Suprapubic skin (tissue), 4 donors: ENCODE results near the gene BCKDK.

ENCODE experiments used
- CTCF ChIP-seq, 2 donors: fragments of 200-600 bp in 1 of 2; fragments of 450-650 bp in 1 of 2; sonication (generic) in 1 of 2; IDR thresholded peaks; one replicate each; pipeline ENCODE4 v1.5.1; 2016 to 2019; ENCODE audit warnings: antibody characterized with exemption in 2 of 2, mild to moderate bottlenecking in 1 of 2, moderate library complexity in 1 of 2
- EP300 ChIP-seq: sonication (generic); formaldehyde crosslinking; IDR thresholded peaks from one replicate; pipeline ENCODE4 v1.6.1; 2017; ENCODE audit warnings: antibody characterized with exemption
- POLR2A ChIP-seq, 2 donors: fragments of 450-650 bp; IDR thresholded peaks; one replicate each; pipeline ENCODE4 v1.6.1; 2017; ENCODE audit warnings: antibody characterized with exemption in 2 of 2, mild to moderate bottlenecking in 2 of 2, moderate library complexity in 2 of 2
- POLR2AphosphoS5 ChIP-seq, 3 donors: sonication (generic); formaldehyde crosslinking; IDR thresholded peaks; one replicate each; pipeline ENCODE4 v1.6.1; 2017; ENCODE audit warnings: antibody characterized with exemption in 3 of 3

- TF ChIP-seq CTCF (IDR thresholded peaks at IDR 0.05) (no peak), POLR2AphosphoS5 (IDR thresholded peaks at IDR 0.05) (no peak), POLR2A (IDR thresholded peaks at IDR 0.05) (no peak), EP300 (no peak)
These were observed 17.7 kb downstream of the BCKDK start for GRCh38 chr16:31125844-31126243.
